ENCODE measurements around the gene RPTOR.
"Not testable (repeated sequence)": the region's sequence is repeated elsewhere in the genome, so short reads cannot be mapped to it uniquely, and the experiment has no call there.

RPTOR gene, protein sequence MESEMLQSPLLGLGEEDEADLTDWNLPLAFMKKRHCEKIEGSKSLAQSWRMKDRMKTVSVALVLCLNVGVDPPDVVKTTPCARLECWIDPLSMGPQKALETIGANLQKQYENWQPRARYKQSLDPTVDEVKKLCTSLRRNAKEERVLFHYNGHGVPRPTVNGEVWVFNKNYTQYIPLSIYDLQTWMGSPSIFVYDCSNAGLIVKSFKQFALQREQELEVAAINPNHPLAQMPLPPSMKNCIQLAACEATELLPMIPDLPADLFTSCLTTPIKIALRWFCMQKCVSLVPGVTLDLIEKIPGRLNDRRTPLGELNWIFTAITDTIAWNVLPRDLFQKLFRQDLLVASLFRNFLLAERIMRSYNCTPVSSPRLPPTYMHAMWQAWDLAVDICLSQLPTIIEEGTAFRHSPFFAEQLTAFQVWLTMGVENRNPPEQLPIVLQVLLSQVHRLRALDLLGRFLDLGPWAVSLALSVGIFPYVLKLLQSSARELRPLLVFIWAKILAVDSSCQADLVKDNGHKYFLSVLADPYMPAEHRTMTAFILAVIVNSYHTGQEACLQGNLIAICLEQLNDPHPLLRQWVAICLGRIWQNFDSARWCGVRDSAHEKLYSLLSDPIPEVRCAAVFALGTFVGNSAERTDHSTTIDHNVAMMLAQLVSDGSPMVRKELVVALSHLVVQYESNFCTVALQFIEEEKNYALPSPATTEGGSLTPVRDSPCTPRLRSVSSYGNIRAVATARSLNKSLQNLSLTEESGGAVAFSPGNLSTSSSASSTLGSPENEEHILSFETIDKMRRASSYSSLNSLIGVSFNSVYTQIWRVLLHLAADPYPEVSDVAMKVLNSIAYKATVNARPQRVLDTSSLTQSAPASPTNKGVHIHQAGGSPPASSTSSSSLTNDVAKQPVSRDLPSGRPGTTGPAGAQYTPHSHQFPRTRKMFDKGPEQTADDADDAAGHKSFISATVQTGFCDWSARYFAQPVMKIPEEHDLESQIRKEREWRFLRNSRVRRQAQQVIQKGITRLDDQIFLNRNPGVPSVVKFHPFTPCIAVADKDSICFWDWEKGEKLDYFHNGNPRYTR (N-terminal part only)

DNA sequence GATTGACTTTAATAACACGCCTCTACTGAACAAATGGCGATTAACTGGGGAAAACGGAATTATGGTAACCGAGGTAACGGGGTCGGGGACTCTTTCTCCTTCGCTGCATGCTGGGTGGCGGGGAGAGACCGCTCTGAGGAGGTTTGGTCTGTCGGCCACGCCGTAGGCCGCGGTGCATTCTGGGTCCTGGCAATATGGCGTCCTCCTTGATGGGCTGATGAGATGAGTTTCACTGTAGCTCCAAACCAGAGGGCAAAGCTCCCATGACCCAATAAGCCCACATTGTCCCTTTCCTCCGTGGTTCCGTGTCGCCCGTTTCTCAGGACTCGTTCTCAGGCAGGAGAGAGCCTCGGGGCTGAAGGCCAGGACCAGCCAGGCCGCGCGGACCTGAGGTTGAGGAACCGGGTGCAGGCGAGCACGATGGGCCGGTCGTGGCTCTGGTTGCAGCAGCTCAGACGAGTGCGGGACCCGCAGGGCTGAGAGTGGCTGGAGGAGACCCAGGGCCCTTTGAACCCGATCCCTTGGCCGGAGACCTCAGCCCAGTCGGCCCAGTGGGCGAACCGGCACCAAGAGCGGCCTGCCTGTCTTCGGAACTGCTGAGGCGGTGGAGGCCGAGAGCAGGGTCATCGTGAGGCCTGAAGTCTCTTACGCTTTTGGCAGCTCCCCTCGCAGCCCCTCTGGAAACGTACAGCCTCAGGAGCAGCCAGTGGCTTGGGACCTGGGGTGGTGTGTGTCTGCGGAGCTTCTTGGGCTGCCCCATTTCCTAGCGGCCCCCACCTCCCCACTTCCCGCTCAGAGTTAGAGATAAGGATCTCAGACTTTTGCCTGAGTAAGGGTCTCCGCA lies at the start of gene RPTOR:
Gene RPTOR, plus strand, starts transcription at position 184 of the 844 bp plus-strand sequence. CDS start 792 bp downstream, outside the sequence.
- peak; percentile 91 for DNase-seq (ENCODE audit: low spot score)

- no peak for DNase-seq (ENCODE audit: low spot score)
Observed at GRCh38 chr17:80497726-80498241, 46.9 kb upstream of the RPTOR start.

DNA sequence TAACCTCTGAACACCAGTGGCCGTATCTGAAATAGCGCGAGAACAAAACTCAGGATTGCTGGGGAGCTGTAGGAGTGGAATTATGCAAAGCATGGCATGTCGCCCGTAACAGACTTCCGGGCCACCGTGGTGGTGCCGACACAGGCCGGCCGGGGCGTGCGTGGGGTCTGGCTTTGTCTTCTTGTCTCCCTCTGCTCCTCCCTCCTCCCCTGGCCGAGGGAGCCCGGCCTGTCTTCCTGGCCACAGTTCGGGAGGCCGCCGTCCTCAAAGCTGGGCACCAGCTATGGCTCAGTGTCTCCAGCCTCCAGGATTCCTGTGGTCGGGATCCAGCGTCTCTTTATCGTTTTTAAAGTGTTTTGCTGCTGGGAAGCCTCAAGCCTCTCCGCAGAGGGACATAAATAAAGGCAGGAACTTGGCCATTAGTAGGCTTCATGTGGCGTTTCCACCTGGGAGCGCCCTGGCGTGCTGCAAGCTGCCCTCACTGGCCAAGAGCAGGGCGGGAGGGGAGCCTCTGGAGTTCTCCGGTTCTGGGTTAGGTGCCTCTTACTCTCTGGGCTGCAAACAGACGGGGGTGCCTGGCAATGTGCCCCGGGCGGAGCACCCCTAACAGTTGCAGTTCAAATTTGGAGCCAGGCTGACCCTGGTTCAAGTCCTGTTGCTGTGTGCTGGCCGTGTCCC lies 46.3 kb upstream of the RPTOR start:
- DNase-seq (ENCODE audit: low spot score), result no peak

DNA sequence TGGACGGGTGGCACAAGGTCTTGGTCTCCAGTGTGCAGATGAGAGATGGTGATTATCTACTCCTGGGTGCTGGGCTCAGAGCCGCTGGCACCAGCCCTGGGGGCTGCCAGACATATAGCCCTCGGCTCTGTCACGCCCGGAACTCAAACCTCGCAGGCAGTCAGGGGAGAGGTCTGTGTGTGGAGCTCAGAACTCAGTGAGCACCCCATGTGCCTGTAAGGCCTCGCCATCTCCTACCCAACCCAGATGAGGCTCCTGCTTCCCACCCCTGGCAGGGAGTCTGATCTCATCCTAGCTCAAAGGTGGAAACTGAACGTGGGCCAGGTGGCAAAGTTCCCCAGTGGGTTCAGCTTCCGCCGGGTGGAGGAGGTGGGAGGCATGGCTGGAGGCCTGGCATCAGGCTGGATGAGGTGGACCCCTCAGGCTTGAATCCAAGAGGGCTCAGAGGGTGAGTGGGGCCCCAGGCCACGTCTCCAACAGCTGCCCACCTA lies 45.7 kb upstream of the RPTOR start:
- DNase-seq (ENCODE audit: low spot score), result no peak

DNA sequence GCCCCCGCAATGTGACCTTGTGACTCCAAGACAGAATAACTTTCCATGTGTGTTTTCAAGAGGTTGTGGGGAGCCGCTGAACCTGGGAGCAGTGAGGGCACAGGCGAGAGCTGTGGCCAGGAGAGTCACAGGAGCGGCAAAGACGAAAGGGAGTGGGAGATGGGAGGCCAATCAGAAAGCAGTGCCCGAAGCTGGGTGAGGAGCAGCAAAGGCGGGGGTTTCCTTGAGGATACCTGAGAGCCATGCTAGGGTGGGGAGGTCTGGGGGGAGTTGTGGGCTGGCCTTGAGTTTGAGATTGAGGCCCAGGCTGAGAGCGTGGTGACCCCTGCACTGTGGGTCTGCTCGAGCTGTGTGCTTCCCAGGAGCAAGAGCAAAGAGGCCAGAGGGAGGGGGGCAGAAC lies 45.1 kb upstream of the RPTOR start:
- DNase-seq (ENCODE audit: low spot score), result no peak

- DNase-seq (ENCODE audit: low spot score), result no peak
Observed at GRCh38 chr17:80499961-80500665, 44.5 kb upstream of the RPTOR start.

DNA sequence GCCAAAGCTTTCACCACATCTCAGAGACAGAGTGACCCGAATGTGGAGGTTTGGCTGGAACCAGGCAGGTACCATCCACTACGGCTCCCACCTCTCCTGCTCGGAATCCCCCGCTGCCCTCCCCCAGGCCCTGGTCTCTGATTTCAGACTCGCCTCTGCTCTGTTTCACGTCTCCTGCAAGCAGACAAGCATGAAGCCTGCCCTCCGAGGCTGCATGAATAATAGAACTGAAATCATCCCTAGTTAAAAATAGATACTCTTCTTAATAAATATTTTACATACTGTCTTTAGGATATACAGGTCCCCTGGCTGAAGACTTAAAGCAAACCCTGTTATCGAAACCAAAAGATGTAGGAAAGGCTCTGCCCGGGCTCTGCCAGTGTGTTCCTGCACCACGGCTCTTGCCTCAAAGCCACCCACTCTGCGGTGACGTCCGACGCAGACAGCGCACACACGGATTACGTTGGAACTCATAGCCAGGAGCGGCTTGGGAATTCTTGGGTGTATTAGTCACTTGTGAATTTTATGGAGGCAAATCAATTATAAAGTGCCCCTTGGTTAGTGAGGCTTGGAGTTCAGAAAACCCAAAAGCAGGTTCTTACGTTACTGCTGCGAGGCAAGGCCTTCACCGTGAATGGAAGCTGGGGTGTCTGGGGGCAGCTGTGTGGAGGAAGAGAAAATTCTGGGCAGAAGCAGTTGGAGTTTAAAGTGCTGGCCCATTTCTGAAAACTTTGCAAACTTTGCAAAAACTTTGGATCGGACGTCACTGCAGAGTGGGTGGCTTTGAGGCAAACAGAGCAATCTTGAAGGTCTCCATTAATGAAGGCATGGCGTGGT lies 42.7 kb upstream of the RPTOR start:
- no peak for DNase-seq (ENCODE audit: low spot score)

- DNase-seq (ENCODE audit: low spot score), result no peak
Observed at GRCh38 chr17:80502578-80502877, 42.1 kb upstream of the RPTOR start.

DNA sequence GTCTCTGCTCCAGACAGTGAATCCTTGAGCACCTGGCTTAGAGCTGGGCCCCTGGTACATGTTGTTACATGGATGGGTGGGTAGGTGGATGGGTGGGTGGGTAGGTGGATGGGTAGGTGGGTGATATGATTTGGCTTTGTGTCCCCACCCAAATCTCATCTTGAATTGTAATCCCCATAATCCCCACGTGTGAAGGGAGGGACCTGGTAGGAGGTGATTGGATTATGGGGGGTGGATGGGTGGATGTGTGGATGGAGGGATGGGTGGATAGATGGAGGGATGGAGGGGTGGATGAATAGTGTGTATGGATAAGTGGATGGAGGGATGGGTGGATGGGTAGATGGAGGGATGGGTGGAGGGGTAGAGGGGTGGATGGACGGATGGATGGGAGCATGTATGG lies 41.6 kb upstream of the RPTOR start:
- no peak for DNase-seq (ENCODE audit: low spot score)

DNA sequence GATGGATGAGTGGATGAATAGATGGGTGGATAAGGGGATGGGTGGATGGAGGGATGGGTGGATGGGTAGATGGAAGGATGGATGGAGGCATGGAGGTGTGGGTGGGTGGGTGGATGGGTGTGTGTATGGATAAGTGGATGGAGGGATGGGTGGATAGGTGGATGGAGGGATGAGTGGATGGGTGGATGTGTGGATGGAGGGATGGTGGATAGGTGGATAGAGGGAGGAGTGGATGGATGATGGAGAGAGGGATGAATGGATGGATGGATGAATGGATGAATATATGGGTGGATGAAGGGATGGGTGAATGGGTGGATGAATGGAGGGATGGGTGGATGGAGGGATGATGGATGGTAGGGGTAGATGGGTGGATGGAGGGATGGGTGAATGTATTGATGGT lies 40.7 kb upstream of the RPTOR start:
- no peak for DNase-seq (ENCODE audit: low spot score)

- no peak for DNase-seq (ENCODE audit: low spot score)
Observed at GRCh38 chr17:80504686-80505413, 39.8 kb upstream of the RPTOR start.

GRCh38 chr17:80507177-80507576 lies 37.5 kb upstream of the RPTOR start:
- not testable (repeated sequence) for DNase-seq (ENCODE audit: low spot score)

DNA sequence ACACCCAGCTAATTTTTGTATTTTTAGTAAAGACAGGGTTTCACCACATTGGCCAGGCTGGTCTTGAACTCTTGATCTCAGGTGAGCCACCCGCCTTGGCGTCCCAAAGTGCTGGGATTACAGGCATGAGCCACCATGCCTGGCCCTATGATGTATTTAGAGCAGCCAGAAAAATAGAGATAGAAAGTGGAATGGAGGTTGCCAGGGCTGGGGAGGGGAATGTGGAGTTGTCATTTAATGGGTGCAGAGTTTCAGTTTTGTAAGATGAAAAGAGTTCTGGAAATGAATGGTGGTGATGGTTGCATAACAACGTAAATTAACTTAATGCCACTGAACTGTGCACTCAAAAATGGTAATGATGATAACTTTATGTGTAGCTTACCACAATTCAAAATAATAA lies 36.7 kb upstream of the RPTOR start:
- DNase-seq (ENCODE audit: low spot score), result no peak

- no peak for DNase-seq (ENCODE audit: low spot score)
Observed at GRCh38 chr17:80509311-80509710, 35.3 kb upstream of the RPTOR start.

DNA sequence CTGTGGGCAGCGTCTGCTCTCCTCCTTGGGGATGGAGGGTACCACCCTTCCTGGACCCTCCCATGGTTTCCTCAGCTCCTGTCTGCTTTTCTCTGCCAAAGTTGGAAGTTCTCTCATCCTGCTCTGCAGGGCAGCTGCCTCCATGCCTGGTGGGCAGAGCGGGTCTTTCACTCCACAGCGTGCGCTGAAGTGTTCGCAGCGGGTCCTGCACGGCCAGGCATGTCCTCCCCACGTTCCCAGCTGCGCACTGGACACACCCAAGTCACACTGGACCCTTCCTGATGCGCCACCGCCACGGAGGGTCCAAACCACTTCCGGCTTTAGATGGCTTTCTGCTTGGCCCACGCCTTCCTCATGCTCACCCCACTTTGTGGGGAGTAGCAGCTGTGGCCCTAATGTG lies 34.5 kb upstream of the RPTOR start:
- no peak for DNase-seq (ENCODE audit: low spot score)

DNA sequence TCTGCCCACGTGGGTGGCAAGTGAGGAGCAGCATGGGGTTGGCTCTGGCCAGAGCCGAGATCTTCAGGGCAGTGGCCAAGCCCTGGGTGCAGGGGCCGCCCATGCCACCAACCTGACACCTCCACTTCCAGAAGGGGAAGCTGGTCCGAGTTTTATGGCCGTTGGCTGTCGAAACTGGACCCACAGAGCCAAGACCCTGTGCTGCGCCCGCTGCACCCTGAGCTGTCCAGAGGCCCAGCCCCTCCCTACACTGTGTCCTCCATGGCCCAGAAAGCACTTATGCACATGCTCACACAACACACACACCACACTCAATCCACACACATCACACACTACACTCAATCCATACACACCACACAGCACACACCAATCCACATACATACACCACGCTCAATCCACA lies 33.9 kb upstream of the RPTOR start:
- DNase-seq (ENCODE audit: low spot score), result no peak

DNA sequence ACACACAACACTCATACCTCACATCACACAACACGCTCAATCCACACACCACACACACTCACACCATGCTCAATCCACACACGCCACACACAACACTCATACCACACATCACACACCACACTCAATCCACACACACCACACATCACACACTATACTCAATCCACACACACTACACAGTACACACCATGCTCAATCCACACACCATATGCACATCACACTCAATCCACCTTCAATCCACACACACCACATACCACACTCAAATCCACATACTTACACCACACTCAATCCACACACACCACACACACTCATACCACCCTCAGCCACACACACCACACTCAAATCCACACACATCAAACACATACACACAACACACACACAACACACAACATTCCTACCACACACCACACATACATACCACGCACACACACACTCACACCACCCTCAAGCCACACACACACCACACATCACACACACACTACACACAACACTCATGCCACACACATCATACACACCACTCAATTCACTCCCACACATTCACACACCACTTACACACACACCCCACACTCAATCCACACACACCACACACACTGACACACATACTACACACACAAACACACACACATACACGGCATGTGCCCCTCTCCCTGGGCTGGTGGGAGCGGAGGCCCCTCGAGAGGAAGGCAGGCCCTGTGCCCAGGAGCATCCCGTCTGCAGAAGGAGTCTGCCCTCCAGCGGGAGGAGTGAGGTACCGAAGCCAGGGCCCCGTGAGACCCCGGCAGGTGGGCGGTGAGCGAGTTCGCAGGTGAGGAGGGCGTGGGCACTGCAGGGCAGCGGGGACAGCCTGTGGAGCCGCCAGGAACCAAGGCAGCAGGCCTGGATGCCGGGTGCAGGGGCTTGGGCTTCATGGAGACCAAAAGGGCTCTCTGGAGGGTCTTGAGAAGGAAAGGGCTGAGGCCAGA lies 33.1 kb upstream of the RPTOR start:
- no peak for DNase-seq (ENCODE audit: low spot score)

DNA sequence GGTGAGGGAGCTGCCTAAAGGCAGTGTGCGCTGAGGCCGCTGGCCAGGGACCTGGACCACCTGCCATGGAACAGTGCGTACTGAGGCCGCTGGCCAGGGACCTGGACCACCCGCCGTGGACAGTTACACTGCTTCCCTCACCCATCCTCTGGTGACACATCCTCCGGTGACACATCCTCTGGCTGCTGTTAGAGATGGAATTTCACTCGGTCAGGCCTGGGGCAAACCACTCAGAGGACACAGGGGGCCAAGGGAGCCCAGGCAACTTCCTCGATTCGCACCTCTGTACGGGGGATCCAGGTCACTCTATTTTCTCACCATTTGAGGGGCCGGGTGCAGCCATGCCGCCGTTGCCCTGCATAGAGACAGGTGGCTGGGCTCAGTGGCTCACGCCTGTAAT lies 32.4 kb upstream of the RPTOR start:
- DNase-seq (ENCODE audit: low spot score), result no peak

All from COLO829 (cell line).